ENCODE results near the gene AAMDC. TPM values are rescaled to one million over a fixed set of nuclear protein-coding genes. Genes with fewer than 3 reads are reported as not detected.
"Not testable (repeated sequence)": the region's sequence is repeated elsewhere in the genome, so short reads cannot be mapped to it uniquely, and the experiment has no call there.

Gene AAMDC
- total RNA-seq, 2 donors from 2014 or later: 6.9 to 25.9 TPM

DNA sequence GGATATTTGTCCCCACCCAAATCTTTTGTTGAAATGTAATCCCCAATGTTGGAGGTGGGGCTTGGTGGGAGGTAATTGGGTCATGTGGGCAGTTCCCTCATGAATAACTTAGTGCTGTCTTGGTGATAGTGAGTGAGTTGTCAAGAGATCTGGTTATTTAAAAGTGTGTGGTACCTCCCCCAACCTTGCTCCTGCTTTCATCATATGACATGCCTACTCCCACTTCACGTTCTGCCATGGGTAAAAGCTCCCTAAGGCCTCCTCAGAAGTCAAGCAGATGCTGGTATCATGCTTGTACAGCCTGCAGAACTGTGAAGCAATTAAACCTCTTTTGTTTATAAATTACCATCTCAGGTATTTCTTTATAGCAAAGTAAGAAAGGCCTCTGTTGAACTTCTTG is 30.6 kb downstream of the AAMDC start:
- intact Hi-C loops (cut with DNase I): no loop called here
- Histone ChIP-seq H3K27ac (no peak overlapping the region), H3K4me3 (no peak overlapping the region), H3K36me3 (replicated peaks in 1 of 2; ENCODE audit: insufficient read depth in 1 of 2, low read depth in 2 of 2) (peaks cover 2 to 6% of the 10 kb centered on the region in 2 donors), H3K9me3 (peaks cover 0 to 14% (median 0%) of the 10 kb centered on the region in 3 donors), H3K27me3 (no peaks in the 10 kb centered on the region), H3K4me1 (no peaks in the 10 kb centered on the region)
- no peak for TF ChIP-seq POLR2A (IDR thresholded peaks at IDR 0.05)
- TF ChIP-seq, protein P1, sequence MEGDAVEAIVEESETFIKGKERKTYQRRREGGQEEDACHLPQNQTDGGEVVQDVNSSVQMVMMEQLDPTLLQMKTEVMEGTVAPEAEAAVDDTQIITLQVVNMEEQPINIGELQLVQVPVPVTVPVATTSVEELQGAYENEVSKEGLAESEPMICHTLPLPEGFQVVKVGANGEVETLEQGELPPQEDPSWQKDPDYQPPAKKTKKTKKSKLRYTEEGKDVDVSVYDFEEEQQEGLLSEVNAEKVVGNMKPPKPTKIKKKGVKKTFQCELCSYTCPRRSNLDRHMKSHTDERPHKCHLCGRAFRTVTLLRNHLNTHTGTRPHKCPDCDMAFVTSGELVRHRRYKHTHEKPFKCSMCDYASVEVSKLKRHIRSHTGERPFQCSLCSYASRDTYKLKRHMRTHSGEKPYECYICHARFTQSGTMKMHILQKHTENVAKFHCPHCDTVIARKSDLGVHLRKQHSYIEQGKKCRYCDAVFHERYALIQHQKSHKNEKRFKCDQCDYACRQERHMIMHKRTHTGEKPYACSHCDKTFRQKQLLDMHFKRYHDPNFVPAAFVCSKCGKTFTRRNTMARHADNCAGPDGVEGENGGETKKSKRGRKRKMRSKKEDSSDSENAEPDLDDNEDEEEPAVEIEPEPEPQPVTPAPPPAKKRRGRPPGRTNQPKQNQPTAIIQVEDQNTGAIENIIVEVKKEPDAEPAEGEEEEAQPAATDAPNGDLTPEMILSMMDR (IDR thresholded peaks at IDR 0.05): no peak
- no peak for ATAC-seq
- DNase-seq: no peak
- WGBS, 2 donors: 83 to 89% methylated on average over 1 of the region's 1 CpG

- Histone ChIP-seq H3K4me1 (no peaks in the 10 kb centered on the region), H3K36me3 (replicated peaks in 1 of 2; ENCODE audit: insufficient read depth in 1 of 2, low read depth in 2 of 2) (peaks cover 1 to 6% of the 10 kb centered on the region in 2 donors), H3K27ac (no peak overlapping the region), H3K9me3 (peaks cover 0 to 14% (median 0%) of the 10 kb centered on the region in 3 donors), H3K4me3 (no peak overlapping the region), H3K27me3 (no peaks in the 10 kb centered on the region)
- intact Hi-C loops (cut with DNase I): no loop called here
- DNase-seq (no peak), ATAC-seq (no peak)
- 95 to 100% methylated on average over 2 of the region's 2 CpGs for WGBS, 2 donors
- TF ChIP-seq, protein P1 (IDR thresholded peaks at IDR 0.05): no peak
- no peak for TF ChIP-seq POLR2A (IDR thresholded peaks at IDR 0.05)
Measured at GRCh38 chr11:77854838-77855237, 33.9 kb downstream of the AAMDC start.

DNA sequence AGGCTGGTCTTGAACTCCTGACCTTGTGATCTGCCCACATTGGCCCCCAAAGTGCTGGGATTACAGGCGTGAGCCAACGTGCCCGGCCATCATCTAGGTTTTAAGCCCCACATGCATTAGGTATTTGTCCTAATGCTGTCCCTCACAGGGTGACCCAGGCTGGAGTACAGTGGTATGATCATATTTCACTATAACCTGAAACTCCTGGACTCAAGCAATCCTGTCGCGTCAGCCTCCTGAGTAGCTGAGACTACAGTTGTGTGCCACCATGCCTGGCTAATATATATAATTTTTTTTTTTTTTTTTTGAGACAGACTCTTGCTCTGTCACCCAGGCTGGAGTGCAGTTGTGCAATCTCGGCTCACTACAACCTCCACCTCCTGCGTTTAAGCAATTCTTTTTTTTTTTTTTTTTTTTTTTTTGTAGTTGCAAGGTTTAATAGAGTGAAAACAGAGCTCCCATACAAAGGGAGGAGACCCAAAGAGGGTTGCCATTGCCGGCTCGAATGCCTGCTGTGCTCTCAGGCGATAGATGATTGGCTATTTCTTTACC is 37.0 kb downstream of the AAMDC start:
- 90% methylated on average over 7 to 10 of the region's 10 CpGs for WGBS, 2 donors
- DNase-seq; H3K4me3 ChIP-seq; H3K36me3 ChIP-seq (replicated peaks in 1 of 2; ENCODE audit: insufficient read depth in 1 of 2, low read depth in 2 of 2); intact Hi-C loops (cut with DNase I); H3K27ac ChIP-seq; ATAC-seq; H3K27me3 ChIP-seq; H3K4me1 ChIP-seq: not testable (repeated sequence)
- H3K9me3 ChIP-seq: peaks cover 0 to 14% (median 0%) of the 10 kb centered on the region in 3 donors

DNA sequence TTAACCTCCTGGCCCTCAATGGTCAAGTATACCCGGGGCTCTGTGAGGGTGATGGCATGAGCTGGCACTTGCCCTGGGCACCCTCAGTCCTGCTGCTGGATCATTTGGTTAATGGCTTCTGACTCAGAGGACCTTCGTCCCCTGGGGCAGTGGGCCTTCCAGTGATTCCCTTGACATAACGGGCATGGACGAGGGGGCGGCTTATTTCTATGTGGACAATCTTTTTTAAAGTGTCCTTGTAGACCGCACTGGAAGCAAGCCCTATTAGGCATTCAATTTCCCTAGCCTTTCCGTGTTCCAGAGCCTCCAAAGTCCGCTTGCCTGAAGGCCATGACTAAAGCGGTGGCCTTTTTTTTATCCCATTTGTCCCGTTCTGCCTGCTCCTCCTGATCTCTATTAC is 40.5 kb downstream of the AAMDC start:
- WGBS, 2 donors: 52 to 56% methylated on average over 10 of the region's 10 CpGs
- intact Hi-C loops (cut with DNase I): not testable (repeated sequence)

GRCh38 chr11:77865805-77866204 is 44.9 kb downstream of the AAMDC start:
- H3K36me3 ChIP-seq (replicated peaks in 1 of 2; ENCODE audit: insufficient read depth in 1 of 2, low read depth in 2 of 2): no peaks in the 10 kb centered on the region
- TF ChIP-seq POLR2A (IDR thresholded peaks at IDR 0.05): no peak
- TF ChIP-seq, protein P1 (IDR thresholded peaks at IDR 0.05): no peak
- H3K27me3 ChIP-seq: no peaks in the 10 kb centered on the region
- H3K4me3 ChIP-seq: no peak overlapping the region
- no peaks in the 10 kb centered on the region for H3K9me3 ChIP-seq
- 85 to 91% methylated on average over 1 of the region's 1 CpG for WGBS, 2 donors
- H3K4me1 ChIP-seq: peaks cover 9% of the 10 kb centered on the region
- no peak for DNase-seq
- intact Hi-C loops (cut with DNase I): no loop called here
- no peak overlapping the region for H3K27ac ChIP-seq
- no peak for ATAC-seq

More for the DNA sequence above, 40.5 kb downstream of the AAMDC start:
- H3K36me3 ChIP-seq (replicated peaks in 1 of 2; ENCODE audit: insufficient read depth in 1 of 2, low read depth in 2 of 2); H3K4me1 ChIP-seq; H3K27ac ChIP-seq; H3K27me3 ChIP-seq; H3K9me3 ChIP-seq; ATAC-seq; H3K4me3 ChIP-seq: not testable (repeated sequence)
- peak in 1 of 4 donors; percentile 7 for DNase-seq

DNA sequence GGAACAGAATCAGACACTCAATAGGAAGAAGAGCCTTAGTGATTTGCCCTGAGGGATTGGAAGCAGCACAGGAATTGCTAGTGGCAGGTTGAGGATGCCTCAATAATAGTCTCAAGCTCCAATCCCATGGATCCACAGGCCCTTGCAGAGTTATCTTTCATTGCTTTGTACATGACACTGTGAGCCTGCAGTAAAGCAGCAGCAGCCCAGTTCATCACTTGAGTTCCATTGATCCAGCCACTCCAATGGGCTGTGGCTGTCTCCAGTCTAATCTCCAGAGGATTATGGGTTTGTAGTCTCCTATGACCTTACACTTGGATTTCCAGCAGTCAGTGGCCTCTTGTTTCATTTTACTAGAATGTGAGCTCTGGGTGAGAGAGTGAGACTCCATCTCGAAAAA is 45.4 kb downstream of the AAMDC start:
- no peak overlapping the region for H3K27ac ChIP-seq
- DNase-seq: no peak
- intact Hi-C loops (cut with DNase I): no loop called here
- no peak for ATAC-seq
- no peaks in the 10 kb centered on the region for H3K9me3 ChIP-seq
- peaks cover 0 to under 1% of the 10 kb centered on the region in 2 donors for H3K36me3 ChIP-seq (replicated peaks in 1 of 2; ENCODE audit: insufficient read depth in 1 of 2, low read depth in 2 of 2)
- 65 to 73% methylated on average over 1 of the region's 1 CpG for WGBS, 2 donors
- no peak overlapping the region for H3K4me3 ChIP-seq
- no peaks in the 10 kb centered on the region for H3K27me3 ChIP-seq
- H3K4me1 ChIP-seq: peaks cover 7% of the 10 kb centered on the region
- TF ChIP-seq POLR2A (IDR thresholded peaks at IDR 0.05): no peak
- TF ChIP-seq, protein P1 (IDR thresholded peaks at IDR 0.05): no peak

Data from body of pancreas (tissue), 4 donors.